ENCODE results near the gene MYCBP2. TPM values are rescaled to one million over a fixed set of nuclear protein-coding genes. Genes with fewer than 3 reads are reported as not detected.

Gene MYCBP2
- total RNA-seq, 1 experiment from 2014 or later = 55.6 TPM

DNA sequence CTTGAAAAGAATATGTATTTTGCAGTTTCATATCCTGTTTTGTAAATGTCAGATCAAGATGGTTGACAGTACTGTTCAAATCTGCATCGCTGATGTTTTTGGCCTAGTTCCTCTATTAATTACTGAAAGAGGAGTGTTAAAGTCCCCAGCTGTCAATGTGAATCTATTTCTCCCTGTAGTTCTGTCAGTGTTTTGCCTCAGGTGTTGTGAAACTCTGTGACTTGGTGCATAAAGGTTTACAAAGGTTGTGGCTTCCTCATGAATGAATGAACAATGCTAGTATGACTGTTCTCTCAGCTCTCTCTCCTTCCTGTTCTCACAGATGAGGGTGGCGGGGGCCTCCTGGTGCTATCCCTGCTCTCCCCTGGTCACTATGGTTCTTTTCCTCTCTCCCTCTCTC is 142.4 kb downstream of the MYCBP2 start:
- TF ChIP-seq, protein P1, sequence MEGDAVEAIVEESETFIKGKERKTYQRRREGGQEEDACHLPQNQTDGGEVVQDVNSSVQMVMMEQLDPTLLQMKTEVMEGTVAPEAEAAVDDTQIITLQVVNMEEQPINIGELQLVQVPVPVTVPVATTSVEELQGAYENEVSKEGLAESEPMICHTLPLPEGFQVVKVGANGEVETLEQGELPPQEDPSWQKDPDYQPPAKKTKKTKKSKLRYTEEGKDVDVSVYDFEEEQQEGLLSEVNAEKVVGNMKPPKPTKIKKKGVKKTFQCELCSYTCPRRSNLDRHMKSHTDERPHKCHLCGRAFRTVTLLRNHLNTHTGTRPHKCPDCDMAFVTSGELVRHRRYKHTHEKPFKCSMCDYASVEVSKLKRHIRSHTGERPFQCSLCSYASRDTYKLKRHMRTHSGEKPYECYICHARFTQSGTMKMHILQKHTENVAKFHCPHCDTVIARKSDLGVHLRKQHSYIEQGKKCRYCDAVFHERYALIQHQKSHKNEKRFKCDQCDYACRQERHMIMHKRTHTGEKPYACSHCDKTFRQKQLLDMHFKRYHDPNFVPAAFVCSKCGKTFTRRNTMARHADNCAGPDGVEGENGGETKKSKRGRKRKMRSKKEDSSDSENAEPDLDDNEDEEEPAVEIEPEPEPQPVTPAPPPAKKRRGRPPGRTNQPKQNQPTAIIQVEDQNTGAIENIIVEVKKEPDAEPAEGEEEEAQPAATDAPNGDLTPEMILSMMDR (conservative IDR thresholded peaks at IDR 0.05) = no peak
- TF ChIP-seq EZH2 (IDR thresholded peaks at IDR 0.05; ENCODE audit: low read depth) = no peak
- POLR2A ChIA-PET (ENCODE audit: unreplicated experiment) = interaction anchor here (0.6 kb wide), 1 partner anchor 44 kb away, joined by 4 read pairs; no protein-coding TSS in a partner anchor
- Histone ChIP-seq H3K9me3 (ENCODE audit: insufficient read depth, low read depth) (no peaks in the 10 kb centered on the region; the same call in 1 of the 2 replicates), H3K9me2 (ENCODE audit: insufficient read depth) (no peaks in the 10 kb centered on the region), H3K4me1 (replicated peaks; ENCODE audit: insufficient read depth) (no peaks in the 10 kb centered on the region), H3K79me2 (ENCODE audit: low read depth) (no peaks in the 10 kb centered on the region), H3K27me3 (ENCODE audit: insufficient read depth, low read depth) (no peaks in the 10 kb centered on the region), H3K4me2 (no peak overlapping the region), H3F3A (ENCODE audit: insufficient read depth, low read depth) (no peaks in the 10 kb centered on the region), H4K20me1 (ENCODE audit: insufficient read depth) (no peaks in the 10 kb centered on the region; the same call in 1 of the 2 replicates), H3K4me3 (no peak overlapping the region), H3K36me3 (ENCODE audit: low read depth) (peaks cover 12% of the 10 kb centered on the region), H3K27ac (no peak overlapping the region), H2AFZ (no peak overlapping the region)
- intact Hi-C loops (cut with micrococcal nuclease; ENCODE audit: unreplicated experiment) = no loop called here
- BruUV-seq (replicated peaks) = no TSS peak
- DNase-seq = no peak
- CTCF ChIA-PET = no interaction called here

DNA sequence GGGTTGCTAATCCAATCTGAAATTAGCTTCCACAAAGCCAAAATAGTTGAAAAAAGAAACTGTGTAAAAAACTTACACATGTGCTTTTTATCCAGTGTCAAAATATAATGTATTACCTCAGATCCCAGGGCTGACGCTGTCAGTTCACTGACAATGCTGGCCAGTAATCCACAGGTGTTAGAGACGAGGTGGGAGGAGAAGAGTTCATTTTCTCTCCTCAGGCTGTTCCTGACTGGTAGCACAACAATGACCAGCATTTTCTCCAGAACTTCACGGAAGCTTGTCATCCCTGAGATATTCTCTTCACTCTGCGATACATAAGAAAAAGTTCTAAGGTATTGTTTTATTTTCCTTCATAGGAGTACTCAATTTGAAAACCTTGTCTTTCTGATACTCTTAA is 146.9 kb downstream of the MYCBP2 start:
- intact Hi-C loops (cut with micrococcal nuclease; ENCODE audit: unreplicated experiment) = no loop called here
- Histone ChIP-seq H3K27ac (no peak overlapping the region), H3F3A (ENCODE audit: insufficient read depth, low read depth) (no peaks in the 10 kb centered on the region), H3K9me3 (ENCODE audit: insufficient read depth, low read depth) (no peaks in the 10 kb centered on the region), H3K36me3 (ENCODE audit: low read depth) (peaks cover 12% of the 10 kb centered on the region; the same call in 1 of the 2 replicates), H3K9me2 (ENCODE audit: insufficient read depth) (no peaks in the 10 kb centered on the region), H3K27me3 (ENCODE audit: insufficient read depth, low read depth) (no peaks in the 10 kb centered on the region), H2AFZ (no peak overlapping the region), H4K20me1 (ENCODE audit: insufficient read depth) (no peaks in the 10 kb centered on the region), H3K4me1 (replicated peaks; ENCODE audit: insufficient read depth) (no peaks in the 10 kb centered on the region), H3K4me3 (no peak overlapping the region), H3K79me2 (ENCODE audit: low read depth) (no peaks in the 10 kb centered on the region), H3K4me2 (no peak overlapping the region)
- no peak for DNase-seq
- ChIA-PET POLR2A (ENCODE audit: unreplicated experiment) (no interaction called here), CTCF (no interaction called here)
- TF ChIP-seq, protein P1 (conservative IDR thresholded peaks at IDR 0.05) = no peak
- TF ChIP-seq EZH2 (IDR thresholded peaks at IDR 0.05; ENCODE audit: low read depth) = no peak
- BruUV-seq (replicated peaks) = no TSS peak

DNA sequence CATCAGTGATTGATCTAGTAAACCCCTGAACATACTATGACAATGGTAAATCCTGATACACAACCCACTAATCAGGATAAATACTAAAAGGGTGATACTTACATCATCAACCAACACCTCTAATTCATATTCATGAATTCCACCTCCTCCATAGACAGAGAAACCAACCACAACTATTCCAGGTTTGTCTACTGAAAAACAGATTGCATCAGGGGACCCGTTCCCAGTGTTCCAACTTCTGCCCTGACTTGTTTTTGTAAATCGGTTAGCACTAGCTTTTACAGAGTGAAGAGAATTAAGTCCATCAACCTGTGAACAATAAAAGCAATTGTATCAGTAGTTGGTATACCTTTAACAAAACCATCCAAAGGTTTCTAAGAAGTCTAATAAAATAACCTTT is 149.2 kb downstream of the MYCBP2 start:
- Histone ChIP-seq H3K27ac (no peak overlapping the region), H3K36me3 (ENCODE audit: low read depth) (peaks cover 16% of the 10 kb centered on the region; the same call in 1 of the 2 replicates), H3K4me2 (no peak overlapping the region), H3K4me3 (no peak overlapping the region), H3K27me3 (ENCODE audit: insufficient read depth, low read depth) (no peaks in the 10 kb centered on the region), H4K20me1 (ENCODE audit: insufficient read depth) (no peaks in the 10 kb centered on the region), H3F3A (ENCODE audit: insufficient read depth, low read depth) (no peaks in the 10 kb centered on the region), H3K9me3 (ENCODE audit: insufficient read depth, low read depth) (no peaks in the 10 kb centered on the region), H3K79me2 (ENCODE audit: low read depth) (no peaks in the 10 kb centered on the region), H2AFZ (no peak overlapping the region), H3K4me1 (replicated peaks; ENCODE audit: insufficient read depth) (no peaks in the 10 kb centered on the region), H3K9me2 (ENCODE audit: insufficient read depth) (no peaks in the 10 kb centered on the region)
- BruUV-seq (replicated peaks) = no TSS peak
- TF ChIP-seq EZH2 (IDR thresholded peaks at IDR 0.05; ENCODE audit: low read depth) = no peak
- TF ChIP-seq, protein P1 (conservative IDR thresholded peaks at IDR 0.05) = no peak
- ChIA-PET POLR2A (ENCODE audit: unreplicated experiment) (interaction anchor here (0.6 kb wide), 1 partner anchor 513 kb away, joined by 7 read pairs; no protein-coding TSS in a partner anchor), CTCF (no interaction called here)
- intact Hi-C loops (cut with micrococcal nuclease; ENCODE audit: unreplicated experiment) = no loop called here
- DNase-seq = no peak
